ENCODE measurements around the gene HID1. TPM values are rescaled to one million over a fixed set of nuclear protein-coding genes. Genes with fewer than 3 reads are reported as not detected.

HID1 gene
- polyA plus RNA-seq, 3 donors: 10.4 to 13.1 (median 10.7) TPM

DNA sequence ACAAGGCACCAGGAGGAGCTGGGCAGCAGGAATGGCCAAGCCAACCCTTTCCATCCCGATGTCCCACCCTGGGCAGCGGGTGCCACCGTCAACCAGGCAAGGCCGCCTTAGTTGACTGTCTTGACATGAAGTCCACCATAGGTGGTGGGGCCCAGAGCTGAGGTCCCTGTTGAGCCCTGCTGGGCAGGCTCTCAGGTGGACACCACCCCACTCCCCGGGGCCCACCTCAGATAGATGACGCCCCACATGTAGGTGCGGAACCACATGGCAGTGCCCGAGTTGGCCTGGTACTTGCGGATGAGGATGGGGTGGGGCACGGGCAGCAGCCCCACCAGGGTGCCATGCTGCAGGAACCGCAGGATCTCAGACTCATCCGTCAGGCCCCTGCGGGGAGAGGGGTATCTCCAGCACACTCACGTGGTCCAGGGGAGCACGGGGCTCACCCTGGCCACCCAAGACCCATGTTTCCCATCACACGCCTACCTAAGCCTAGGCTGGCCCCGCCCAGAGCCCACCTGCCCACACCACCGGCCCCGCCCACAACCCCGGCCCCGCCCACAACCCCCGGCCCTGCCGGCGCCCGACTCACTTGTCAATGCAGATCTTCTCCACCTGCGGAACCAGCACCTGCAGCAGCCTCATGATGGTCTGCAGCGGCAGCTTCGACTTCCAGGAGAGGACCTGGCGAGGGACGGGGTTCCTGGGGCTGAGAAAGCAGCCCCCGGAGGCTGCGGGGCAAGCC lies 20.7 kb downstream of the HID1 start:
- no peak for DNase-seq (ENCODE audit: low read depth in 3 of 3, low spot score in 2 of 3)

DNA sequence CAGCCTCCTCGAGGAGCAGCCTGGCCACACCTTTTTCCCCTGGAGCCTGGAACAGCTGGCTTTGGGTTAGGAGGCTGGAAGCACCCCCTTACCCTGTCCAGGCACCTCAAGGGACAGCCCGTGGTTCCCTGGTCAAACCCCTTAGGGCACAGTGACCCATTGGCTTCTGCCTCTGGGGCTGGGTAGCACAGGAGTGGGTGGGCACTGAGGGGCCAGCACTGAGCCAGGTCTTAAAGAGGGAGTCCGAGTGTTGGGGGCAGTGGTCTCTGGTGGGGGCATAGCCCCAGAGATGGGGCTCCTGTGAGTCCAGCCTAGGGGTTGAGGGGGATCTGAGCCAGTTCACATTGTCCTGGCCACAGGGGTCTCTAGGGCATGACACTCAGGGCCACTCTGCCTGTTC lies 21.5 kb downstream of the HID1 start:
- DNase-seq (ENCODE audit: low read depth in 3 of 3, low spot score in 2 of 3): no peak

- no peak for DNase-seq (ENCODE audit: low read depth in 3 of 3, low spot score in 2 of 3)
Measured at GRCh38 chr17:74950207-74950606, 22.4 kb downstream of the HID1 start.

- DNase-seq (ENCODE audit: low read depth in 3 of 3, low spot score in 2 of 3): no peak
Measured at GRCh38 chr17:74949455-74950115, 23.0 kb downstream of the HID1 start.

DNA sequence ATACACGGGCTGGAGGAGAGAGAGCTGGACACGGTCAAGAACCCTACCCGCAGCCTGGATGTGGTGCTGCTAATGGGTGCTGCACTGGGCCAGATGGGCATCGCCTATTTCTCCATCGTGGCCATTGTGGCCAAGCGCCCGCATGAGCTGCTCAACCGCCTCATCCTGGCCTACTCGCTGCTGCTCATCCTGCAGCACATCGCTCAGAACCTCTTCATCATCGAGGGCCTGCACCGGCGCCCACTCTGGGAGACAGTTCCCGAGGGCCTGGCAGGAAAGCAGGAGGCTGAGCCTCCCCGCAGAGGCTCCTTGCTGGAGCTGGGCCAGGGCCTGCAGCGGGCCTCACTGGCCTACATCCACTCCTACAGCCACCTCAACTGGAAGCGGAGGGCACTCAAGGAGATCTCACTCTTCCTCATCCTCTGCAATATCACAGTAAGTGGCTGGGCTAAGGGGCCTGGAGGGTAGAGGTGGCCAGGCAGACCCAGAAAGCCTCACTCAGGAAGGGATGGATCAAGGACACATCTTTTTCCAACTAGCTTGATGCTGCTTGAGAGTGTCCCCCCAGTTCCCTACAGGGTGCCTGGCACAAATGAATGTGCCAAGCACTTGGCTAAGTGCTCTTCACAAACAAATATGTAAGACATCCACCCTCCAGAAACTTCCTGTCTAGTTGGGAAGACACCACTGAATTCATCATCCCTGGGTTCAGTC lies 25.4 kb downstream of the HID1 start:
- no peak for DNase-seq (ENCODE audit: low read depth in 3 of 3, low spot score in 2 of 3)

GRCh38 chr17:74946641-74947040 lies 25.9 kb downstream of the HID1 start:
- no peak for DNase-seq (ENCODE audit: low read depth in 3 of 3, low spot score in 2 of 3)

DNA sequence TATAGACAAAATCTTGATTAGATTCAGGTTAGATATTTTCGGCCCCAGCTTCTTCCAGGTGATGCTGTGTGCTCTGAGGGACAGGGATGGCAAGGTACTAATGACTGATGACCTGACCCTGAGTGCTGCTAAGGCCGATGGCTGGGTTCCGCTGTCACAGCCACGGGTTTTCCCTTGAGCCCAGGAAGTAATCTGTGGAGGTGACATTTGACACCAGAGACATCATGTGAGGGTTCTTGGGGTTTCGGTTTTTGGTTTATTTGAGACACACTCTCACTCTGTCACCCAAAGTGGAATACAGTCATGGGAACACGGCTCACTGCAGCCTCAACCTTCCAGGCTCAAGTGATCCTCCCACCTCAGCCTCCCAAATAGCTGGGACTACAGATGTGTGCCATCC lies 27.0 kb downstream of the HID1 start:
- DNase-seq (ENCODE audit: low read depth in 3 of 3, low spot score in 2 of 3): no peak

DNA sequence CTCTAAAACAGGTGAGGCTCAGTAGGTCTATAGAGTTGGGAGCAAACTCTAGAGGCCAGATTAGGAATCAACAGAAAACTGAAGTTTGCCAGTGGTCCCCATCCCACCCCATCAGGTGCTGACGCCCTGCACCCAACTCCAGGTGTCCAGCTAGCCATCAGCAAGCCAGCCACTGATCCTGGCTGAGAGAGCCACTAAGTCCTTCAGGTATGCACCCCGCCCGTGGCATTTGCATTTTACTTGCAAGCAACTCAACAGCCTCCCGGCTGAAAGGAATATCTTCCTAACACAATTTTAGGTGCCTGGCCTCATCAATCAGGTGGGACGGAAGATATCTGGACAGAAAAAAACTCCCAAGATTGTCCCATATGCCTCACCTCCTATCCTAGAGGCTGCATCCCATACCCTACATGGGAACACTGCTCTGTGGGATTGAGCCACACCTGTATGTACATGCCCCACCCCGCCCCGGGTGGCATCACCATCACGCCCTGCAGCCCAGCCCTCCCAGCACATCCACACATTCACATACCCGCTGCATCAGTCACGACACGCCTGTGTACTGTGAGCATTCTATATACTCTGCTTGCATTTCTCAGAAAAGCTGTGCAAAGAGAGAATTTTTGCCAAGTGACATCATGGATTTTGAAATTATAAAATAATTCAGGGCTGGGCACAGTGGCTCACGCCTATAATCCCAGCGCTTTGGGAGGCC lies 28.6 kb downstream of the HID1 start:
- DNase-seq (ENCODE audit: low read depth in 3 of 3, low spot score in 2 of 3): no peak

GRCh38 chr17:74941128-74941725 lies 31.3 kb downstream of the HID1 start:
- no peak for DNase-seq (ENCODE audit: low read depth in 3 of 3, low spot score in 2 of 3)

- no peak for DNase-seq (ENCODE audit: low read depth in 3 of 3, low spot score in 2 of 3)
Measured at GRCh38 chr17:74939534-74939933, 33.0 kb downstream of the HID1 start.

GRCh38 chr17:74938194-74938950 lies 34.2 kb downstream of the HID1 start:
- DNase-seq (ENCODE audit: low read depth in 3 of 3, low spot score in 2 of 3): no peak

DNA sequence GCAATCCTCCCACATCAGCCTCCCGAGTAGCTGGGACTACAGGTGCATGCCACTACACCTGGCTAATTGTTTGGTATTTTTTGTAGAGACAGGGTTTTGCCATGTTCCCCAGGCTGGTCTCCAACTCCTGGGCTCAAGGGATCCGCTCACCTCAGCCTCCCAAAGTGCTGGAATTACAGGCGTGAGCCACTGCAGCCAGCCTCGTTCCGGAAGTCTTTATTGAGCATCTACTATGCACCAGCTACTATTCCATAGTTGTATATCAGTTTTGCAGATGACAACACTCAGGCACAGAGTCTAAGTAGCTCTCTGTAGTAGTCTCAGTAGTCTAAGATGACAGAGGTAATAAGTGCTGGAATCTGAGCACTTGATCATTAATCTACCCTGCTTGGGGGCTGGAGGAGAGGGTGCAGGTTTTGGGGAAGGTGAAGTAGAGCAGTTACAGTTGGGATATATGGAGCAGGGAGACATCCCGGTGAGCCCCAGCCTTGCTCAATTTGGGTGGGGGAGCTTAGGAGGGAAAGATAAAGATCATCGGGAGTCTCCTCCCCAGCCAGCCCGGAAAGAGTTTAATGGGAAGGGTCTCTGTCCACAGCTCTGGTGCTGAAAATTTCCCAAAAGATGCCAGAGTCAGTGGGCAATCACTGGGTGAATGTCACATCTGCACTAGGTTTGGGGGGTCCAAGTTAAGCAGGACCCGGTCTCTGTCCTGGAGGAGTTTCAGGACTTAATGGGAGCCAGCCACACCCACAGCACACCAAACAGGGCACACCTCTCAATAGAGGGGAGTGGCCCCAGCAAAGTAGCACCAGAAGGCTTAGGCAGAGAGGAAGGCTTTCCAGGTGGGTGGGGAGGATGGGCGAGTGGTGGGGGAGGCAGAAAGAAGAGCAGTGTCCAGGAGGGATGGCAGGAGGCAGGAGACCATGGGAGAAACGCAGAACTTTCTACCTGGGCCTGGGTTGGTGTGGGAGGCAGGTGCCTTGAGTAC lies 35.2 kb downstream of the HID1 start:
- no peak for DNase-seq (ENCODE audit: low read depth in 3 of 3, low spot score in 2 of 3)

DNA sequence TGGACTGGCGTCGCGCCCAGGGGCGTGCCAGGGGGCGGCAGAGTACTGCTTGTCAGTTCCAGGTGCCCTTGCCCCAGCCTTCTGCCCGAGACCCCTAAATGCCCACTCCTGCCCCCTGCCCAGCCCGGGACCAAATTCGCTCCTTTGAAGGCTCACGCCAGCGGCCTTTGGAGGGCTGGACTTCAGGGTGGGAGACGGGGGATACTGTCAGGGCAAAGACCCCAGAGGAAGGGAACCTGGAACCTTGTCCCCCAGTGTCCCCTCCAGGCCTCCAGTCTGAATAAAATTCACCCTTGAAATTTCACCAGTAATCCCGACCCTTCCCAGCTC lies 36.1 kb downstream of the HID1 start:
- DNase-seq (ENCODE audit: low read depth in 3 of 3, low spot score in 2 of 3): no peak

DNA sequence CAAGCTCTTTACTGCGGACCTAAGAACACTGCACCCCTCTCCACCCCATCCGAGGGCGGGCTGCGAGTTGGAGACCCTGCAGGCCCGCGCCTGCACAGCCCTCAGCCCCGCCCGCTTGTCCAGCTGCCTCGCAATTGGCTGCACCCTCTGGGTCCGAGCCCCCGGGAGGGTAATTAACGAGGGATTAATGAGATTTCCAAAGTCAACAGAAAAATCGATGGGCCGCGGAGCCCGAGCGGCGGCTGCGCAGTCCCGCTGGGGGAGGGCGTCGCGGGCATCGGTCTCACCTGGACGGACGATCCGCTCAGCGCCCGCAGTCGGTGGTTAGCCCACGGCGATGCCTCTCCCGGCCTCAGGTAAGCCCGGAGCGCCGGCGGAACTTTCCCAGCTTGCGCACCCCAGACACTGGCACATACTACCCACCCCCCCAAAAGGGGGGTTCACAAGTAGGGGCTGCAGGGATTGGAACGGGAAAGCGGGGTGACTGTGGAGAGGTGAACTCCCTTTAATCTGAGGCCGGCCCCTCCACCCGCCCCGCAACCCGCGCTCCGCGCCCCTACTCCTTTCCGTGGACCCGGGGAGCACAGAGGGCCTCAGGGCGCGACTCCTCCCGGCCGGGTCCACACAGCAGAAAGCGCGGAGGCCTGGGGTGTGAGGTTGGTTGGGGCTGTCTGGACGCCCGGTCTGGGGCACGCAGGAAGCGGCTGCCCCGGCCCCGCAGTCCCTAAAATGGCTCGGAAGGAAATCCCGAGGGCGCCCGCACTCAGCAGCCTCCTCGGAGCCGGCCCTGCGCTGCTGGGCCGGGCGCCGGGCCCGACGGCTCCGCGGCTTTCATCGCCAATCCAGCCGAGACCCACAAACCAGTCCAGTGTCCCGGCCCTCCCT lies 36.7 kb downstream of the HID1 start, which contains the start of gene OTOP3:
OTOP3 (plus strand) TSS at position 314 of the 885 bp plus-strand sequence; CDS start at position 338, 24 bp downstream.
- no peak for DNase-seq (ENCODE audit: low read depth in 3 of 3, low spot score in 2 of 3)

- DNase-seq (ENCODE audit: low read depth in 3 of 3, low spot score in 2 of 3): no peak
Measured at GRCh38 chr17:74935048-74935447, 37.5 kb downstream of the HID1 start.

DNA sequence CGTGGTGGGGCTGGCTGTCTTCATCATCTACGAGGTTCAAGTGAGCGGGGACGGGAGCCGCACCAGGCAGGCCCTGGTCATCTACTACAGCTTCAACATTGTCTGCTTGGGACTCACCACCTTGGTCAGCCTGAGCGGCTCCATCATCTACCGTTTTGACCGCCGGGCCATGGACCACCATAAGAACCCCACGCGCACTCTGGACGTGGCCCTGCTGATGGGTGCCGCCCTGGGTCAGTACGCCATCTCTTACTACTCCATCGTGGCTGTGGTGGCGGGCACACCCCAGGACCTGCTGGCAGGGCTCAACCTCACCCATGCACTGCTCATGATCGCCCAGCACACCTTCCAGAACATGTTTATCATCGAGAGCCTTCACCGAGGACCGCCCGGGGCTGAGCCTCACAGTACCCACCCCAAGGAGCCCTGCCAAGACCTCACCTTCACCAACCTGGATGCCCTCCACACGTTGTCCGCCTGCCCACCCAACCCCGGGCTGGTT lies 42.0 kb downstream of the HID1 start:
- DNase-seq (ENCODE audit: low read depth in 3 of 3, low spot score in 2 of 3): no peak

DNA sequence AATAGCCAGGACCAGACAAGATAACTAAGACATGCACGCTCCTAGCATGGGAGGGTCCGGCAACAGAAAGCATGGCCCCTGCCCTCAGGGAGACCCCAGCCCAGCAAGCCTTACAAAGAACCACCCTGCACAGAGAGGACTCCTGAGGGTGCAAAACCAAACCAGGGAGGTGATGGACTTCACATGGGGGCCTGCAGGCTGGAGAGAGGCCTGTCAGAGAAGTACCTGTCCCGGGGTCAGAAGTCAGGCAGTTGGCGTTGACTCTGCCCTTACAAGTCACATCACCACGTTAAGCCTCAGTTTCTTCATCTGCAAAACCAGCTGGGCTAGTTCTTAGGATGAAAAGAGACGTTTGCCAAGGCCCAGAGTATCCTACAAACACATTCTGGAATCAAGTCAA lies 43.8 kb downstream of the HID1 start:
- no peak for DNase-seq (ENCODE audit: low read depth in 3 of 3, low spot score in 2 of 3)

DNA sequence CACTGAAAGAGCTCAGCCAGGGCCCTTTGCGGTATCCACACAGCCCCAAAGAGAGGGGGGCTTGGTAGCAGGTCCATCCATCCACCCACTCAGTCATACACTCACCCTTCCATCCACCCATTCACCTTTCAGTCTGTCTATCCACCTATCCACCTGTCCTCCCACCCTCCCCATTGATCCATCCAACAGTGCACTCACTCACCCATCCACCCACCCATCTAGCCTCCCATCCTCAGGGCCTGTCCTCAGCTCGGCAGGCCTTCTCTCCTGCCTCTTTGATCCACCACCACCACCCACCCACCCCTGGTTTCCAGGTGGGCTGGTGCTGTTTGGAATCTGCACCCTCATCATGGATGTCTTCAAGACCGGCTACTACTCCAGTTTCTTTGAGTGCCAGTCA lies 47.3 kb downstream of the HID1 start:
- DNase-seq (ENCODE audit: low read depth in 3 of 3, low spot score in 2 of 3): no peak
